GM18870 (cell line): ENCODE data around the gene CDC7.
A peak's percentile ranks its signal among the peaks of the same experiment; 100 is the strongest.
"Not testable (repeated sequence)": the region's sequence is repeated elsewhere in the genome, so short reads cannot be mapped to it uniquely, and the experiment has no call there.

Experiments used
- ATAC-seq: cut with Tn5 transposase; IDR thresholded peaks from one replicate; pipeline ENCODE4 v1.9.1; 2021; ENCODE audit warnings: moderate library complexity; ENCODE audit not compliant: unreplicated experiment

The CDC7 gene

DNA sequence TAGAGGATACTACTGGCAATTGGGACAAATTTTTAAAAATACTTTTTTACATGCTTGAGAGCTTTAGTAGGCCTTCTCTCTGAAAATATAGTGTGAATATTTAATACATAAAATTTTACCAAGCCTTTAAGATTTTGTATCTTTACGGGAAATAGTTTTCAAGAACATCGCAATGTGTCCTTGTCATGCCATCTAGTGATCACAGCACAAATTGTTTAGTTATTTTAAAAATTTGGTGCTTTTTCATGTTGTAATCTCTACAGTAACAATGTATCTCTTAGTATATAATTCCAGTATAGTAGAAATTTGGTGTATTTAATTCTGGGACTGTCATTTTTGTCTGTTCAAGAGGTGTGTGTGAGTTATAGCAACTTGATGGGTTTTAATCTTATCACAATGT, 6.7 kb downstream of the CDC7 start:
- ATAC-seq, result no peak

DNA sequence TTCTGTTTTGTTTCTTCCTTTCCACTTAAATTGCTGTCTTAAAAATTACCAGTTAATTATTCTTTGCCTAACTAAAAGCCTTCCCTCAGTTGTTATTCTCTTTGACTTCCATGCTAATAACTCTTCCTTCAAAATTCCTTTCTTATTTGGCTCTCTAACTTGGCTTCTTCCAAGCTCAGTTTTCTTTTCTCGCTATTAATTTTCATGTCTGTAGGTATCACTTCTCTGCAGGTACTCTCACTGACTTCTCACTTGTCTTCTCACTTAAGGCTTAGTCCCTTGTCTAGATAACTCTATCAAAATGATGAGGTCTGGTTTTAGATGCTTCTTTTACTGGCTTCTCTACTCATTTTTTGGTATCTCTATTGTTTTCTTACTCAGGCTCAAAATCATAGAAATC, 10.1 kb downstream of the CDC7 start:
- ATAC-seq, result no peak

GRCh38 chr1:91511386-91511785, 10.7 kb downstream of the CDC7 start:
- no peak for ATAC-seq

DNA sequence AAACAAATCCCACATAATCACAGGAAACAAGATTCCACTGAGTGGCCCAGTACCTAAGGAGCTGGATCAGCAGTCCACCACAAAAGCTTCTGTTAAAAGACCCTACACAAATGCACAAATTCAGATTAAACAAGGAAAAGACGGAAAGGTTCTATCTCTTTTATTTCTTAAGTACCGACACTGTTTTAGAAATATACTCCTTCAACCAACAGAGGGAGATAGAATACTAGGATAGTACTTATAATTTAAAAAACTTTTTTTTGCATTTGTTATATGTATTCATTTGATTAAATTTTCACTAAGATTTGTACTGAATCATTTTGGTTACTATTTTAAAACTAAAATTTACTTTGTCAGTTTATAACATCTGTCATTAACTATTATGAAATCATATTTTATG, 12.5 kb downstream of the CDC7 start:
- ATAC-seq, result no peak

DNA sequence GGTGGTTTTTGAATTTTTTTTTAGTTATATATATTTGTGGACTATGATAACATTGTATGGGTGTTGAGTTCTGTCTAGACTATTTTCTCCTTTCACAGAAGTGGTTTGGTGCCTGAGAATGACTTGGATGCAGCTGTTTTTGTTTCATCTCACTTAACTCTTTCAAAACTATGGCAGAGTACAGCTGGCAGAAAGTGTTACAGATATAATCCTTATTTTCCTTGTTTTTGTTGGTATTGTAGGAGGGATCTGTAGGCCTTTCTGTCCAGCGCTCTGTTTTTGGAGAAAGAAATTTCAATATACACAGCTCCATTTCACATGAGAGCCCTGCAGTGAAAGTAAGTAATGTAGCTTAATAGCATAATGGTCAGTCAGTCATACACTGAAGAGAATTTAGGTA, 13.1 kb downstream of the CDC7 start:
- ATAC-seq, result no peak

DNA sequence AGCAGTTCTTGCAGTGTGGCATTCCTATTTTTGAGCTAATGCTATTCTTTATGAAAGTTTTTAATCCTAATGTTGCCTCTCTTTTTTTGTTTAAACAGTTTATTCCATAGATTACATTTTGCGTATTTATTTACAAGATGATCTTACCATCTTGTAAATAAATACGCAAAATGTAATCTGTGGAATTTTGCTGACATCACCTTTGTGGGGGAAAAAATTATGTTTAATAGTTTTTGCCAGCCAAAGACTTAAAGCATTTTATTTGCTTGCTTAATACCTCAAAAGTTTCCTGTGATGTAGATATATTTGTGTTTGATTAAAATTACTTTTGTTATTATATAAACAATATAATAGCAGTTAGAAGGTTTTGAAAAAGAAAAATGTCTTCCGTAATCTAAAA, 15.3 kb downstream of the CDC7 start:
- no peak for ATAC-seq

- not testable (repeated sequence) for ATAC-seq
Observed at GRCh38 chr1:91516605-91517004, 16.0 kb downstream of the CDC7 start.

GRCh38 chr1:91519167-91519566, 18.5 kb downstream of the CDC7 start:
- ATAC-seq, result not testable (repeated sequence)

- no peak for ATAC-seq
Observed at GRCh38 chr1:91520942-91521507, 20.4 kb downstream of the CDC7 start.

DNA sequence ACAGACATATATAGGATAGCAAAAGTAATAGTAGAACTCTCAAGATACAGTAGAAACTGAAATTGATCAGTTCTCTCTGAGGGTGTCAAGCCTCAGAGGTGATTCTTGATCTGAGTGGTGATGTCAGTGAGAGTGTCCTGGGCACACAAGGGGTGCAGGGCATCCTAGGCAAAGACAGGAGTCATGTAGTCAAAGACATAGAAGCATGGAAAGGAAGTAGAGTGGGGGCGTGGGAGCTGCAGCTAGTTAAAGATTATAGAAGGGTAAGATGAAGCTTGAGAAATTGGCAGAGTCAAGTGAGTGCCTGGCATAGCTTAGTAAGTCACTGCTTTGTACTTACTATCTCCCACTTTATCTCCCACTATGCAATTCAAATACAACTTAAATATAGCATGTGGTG, 22.8 kb downstream of the CDC7 start:
- ATAC-seq, result peak; percentile 100

DNA sequence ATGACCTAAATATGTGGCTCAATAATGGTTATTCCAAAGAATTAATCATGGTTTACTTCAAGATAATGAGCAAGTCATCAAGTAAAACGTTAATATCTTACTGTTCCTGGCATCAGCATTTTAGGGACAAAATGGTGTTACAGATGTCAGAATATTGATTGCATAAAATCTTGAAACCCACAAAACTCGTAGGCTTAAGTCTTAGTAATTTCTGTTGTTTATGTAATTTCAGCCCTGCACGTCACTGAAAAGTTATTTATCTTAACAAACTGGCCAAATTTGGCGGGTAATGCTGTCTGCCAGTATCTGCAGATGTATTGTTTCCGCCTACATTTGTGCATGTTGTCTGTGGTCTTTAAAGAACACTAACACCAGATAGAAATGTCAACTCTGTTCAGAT, 25.8 kb downstream of the CDC7 start:
- ATAC-seq, result no peak

DNA sequence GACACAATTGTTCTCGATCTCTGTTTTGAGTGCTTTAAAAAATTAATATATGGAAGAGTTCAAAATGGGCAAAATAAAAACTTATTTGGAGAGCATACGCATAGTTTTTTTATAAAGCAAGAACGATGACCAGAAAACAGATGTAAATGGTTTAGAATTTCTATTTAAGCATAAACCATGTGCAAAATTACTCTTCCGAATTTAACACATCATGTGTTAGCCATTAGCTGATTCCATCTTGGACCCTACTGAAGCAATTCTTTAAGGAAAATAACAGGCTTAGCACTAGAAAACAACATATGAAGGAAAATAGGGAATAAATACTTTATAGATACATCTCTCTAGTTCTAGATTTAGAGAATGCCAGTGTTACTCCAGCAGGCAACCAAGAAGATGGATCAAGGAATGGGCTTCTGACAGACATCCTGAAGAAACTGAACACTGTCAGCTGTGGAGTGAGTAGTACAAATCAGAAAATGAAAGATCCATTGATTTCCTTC, 26.7 kb downstream of the CDC7 start:
- ATAC-seq, result no peak

DNA sequence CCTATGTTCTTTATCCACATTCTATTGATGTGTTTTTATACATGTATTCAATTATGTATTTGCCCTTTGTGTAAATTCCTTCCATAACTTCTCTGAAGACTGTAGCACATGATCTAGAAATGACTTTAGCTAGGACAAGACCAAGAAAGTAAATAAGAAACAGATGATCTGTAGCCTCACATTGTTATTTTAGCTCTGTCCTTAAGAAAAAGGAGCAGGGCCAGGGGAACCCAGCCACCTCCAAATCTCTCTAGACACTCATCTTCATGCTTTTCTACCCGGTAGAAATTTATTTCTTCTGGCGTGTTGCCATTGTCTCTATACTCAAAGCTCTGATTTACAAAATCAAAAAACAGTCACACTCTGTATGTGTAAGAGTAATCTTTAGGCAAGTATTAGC, 27.1 kb downstream of the CDC7 start:
- ATAC-seq, result no peak

- ATAC-seq, result no peak
Observed at GRCh38 chr1:91529856-91530255, 29.2 kb downstream of the CDC7 start.

- no peak for ATAC-seq
Observed at GRCh38 chr1:91533361-91534024, 32.8 kb downstream of the CDC7 start.

GRCh38 chr1:91535441-91535840, 34.8 kb downstream of the CDC7 start:
- ATAC-seq, result no peak

DNA sequence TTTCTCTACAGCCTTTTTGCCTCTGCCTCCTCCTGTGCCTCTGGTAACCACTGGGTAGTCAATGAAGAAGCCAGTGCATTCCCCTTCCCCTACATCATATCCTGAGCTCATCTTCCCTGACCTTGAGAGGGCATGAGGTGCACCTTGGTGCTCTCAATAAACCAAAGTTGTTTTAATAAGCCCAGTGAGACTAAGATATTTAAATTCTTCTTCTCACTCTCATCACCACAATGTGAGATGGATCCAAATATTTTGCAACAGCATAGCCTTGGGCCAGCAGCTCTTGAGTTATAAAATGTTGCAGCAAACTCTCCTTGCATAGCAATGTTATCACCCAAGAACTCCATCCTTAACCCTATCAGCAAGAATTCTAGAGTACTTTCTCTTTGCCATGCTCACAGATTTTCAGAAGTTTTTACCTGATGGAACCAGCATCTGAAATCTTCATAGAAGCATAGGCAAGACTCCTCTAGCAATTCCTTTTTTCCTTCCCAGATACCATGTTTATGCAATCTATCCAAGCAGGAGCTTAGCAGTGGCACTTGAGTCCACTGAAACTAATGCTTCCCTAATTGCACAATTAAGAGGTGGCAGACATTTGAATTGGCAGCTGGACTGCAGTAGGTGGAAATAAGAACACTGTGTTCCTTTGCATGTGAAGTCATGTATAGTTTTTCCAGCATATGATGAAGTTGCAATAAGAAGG, 36.8 kb downstream of the CDC7 start:
- no peak for ATAC-seq

DNA sequence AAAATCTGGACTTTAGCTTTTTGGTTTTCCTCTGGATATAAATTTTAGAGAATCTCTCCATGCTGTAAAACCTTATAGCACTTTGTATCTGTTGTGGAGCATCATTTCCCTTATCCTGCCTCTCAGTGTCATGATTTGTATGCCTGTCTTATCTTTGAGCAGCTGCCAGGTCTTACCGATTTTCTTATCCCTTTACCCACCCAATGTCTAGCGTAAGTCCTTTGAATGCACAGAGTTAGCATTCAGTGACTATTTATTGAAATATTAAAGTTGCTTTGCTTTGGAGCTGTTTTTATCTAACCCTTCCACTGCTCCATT, 37.3 kb downstream of the CDC7 start:
- no peak for ATAC-seq

GRCh38 chr1:91540910-91541309, 40.3 kb downstream of the CDC7 start:
- ATAC-seq, result no peak

DNA sequence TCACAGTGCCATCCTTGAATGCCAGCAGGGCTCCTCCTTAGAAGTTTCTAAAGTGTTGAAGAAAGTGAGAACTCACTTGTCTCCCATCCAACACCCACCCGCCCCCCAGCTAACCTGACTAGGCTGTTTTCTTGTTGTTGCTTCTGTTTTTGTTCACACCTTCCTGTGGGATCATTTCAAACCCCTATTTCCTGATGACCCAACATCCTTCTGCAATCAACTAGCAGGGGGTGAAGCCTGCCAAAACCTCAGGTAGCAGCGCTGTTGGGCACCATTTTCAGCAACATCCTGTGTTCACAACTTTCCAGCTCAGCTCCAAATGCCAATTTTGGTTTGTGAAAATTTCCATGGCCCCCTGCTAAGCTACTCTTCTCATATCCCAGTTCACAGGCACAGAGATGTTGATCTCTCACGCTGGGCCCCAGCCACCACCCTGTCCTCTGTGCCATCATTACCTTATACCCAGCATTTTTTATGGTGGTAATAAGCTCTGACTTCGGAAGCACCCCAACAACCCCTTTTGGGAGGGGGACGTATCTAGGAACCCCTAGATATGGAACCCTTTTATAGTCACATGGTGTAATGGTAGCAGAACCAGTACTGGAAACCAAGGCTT, 41.4 kb downstream of the CDC7 start:
- no peak for ATAC-seq

- no peak for ATAC-seq
Observed at GRCh38 chr1:91545506-91546300, 45.1 kb downstream of the CDC7 start.
